Caco-2 (cell line): ENCODE data around the gene NTMT2. TPM values are rescaled to one million over a fixed set of nuclear protein-coding genes. Genes with fewer than 3 reads are reported as not detected.

Experiments used
- BruUV-seq: library from RNA; stranded (reverse); fragments of 400-500 nt; replicated peaks from 2 replicates; lab custom pipeline; 2021; lab: Mats Ljungman, UMichigan
- CTCF ChIA-PET: fragments of 300-600 bp; sonication (Branson Sonifier 250); formaldehyde crosslinking; loops from one replicate; lab custom pipeline; 2022; ENCODE audit warnings: antibody characterized with exemption; lab: Charles Lee
- POLR2A ChIA-PET: fragments of 300-600 bp; sonication (Branson Sonifier 250); formaldehyde crosslinking; loops from one replicate; lab custom pipeline; 2022; ENCODE audit warnings: antibody characterized with exemption; lab: Charles Lee
- DNase-seq, 2 experiments: peaks; one replicate each; pipeline versions ENCODE4 v3.0.0 to v3.0.0-alpha.2; 2020 to 2022
- H3K27me3 ChIP-seq: replicated peaks from 2 replicates; pipeline ENCODE4 v1.6.0; 2011; ENCODE audit warnings: low read length; ENCODE audit not compliant: control insufficient read depth, insufficient read depth
- H3K36me3 ChIP-seq: 2 replicates; pipeline ENCODE4 v1.5.1; 2011; ENCODE audit warnings: low read length; ENCODE audit not compliant: control insufficient read depth, insufficient read depth
- H3K4me1 ChIP-seq: fragments of 250-450 bp; sonication (Bioruptor Pico); 2 replicates; pipeline ENCODE4 v1.5.1; 2020; ENCODE audit warnings: mild to moderate bottlenecking
- H3K4me3 ChIP-seq: 2 replicates; pipeline ENCODE4 v1.5.1; 2011; ENCODE audit warnings: low read depth, mild to moderate bottlenecking, control low read depth, low read length
- H3K9me3 ChIP-seq: fragments of 250-450 bp; sonication (Bioruptor Pico); 2 replicates; pipeline ENCODE4 v1.5.1; 2020; ENCODE audit warnings: mild to moderate bottlenecking, moderate library complexity
- H3K27ac Mint-ChIP-seq: one replicate; pipeline ENCODE4 v1.8.0; 2022; ENCODE audit warnings: mixed read lengths; ENCODE audit not compliant: unreplicated experiment
- H3K27me3 Mint-ChIP-seq: one replicate; pipeline ENCODE4 v1.8.0; 2022; ENCODE audit warnings: mixed read lengths; ENCODE audit not compliant: insufficient read depth, unreplicated experiment
- H3K36me3 Mint-ChIP-seq: one replicate; pipeline ENCODE4 v1.8.0; 2022; ENCODE audit warnings: mild to moderate bottlenecking, mixed read lengths; ENCODE audit not compliant: insufficient read depth, unreplicated experiment
- H3K4me1 Mint-ChIP-seq: one replicate; pipeline ENCODE4 v1.8.0; 2022; ENCODE audit warnings: low read depth, mixed read lengths; ENCODE audit not compliant: unreplicated experiment
- H3K4me3 Mint-ChIP-seq: one replicate; pipeline ENCODE4 v1.8.0; 2022; ENCODE audit warnings: mild to moderate bottlenecking, moderate library complexity, mixed read lengths; ENCODE audit not compliant: unreplicated experiment
- H3K9me3 Mint-ChIP-seq: one replicate; pipeline ENCODE4 v1.8.0; 2022; ENCODE audit warnings: mixed read lengths; ENCODE audit not compliant: unreplicated experiment
- CTCF ChIP-seq, 2 experiments: fragments of 200-600 bp in 1 of 2; IDR thresholded peaks; 1 replicate in 1 of 2; 2 replicates in 1 of 2; pipeline versions ENCODE4 v1.5.1 to v1.8.0; 2011 to 2022; ENCODE audit warnings: antibody characterized with exemption in 1 of 2, control low read depth in 1 of 2, inconsistent platforms in 1 of 2, low read depth in 1 of 2, low read length in 1 of 2, mild to moderate bottlenecking in 1 of 2, moderate library complexity in 1 of 2; ENCODE audit not compliant: insufficient read depth in 1 of 2, severe bottlenecking in 1 of 2, unreplicated experiment in 1 of 2
- intact Hi-C: fragments of 100-400 bp; cut with micrococcal nuclease; formaldehyde crosslinking; loops from one replicate; pipeline ENCODE4 v1.10.0; 2022; ENCODE audit not compliant: unreplicated experiment
- total RNA-seq: library from RNA; stranded (reverse); gene quantifications from 2 replicates; pipeline ENCODE4 v1.2.3, GENCODE V29; 2022

Gene NTMT2
- total RNA-seq, 1 experiment from 2014 or later, result not detected

- Mint-ChIP-seq H3K4me3 (no peak overlapping the region), H3K27me3 (no peaks in the 10 kb centered on the region), H3K4me1 (peaks cover 19% of the 10 kb centered on the region), H3K9me3 (no peaks in the 10 kb centered on the region), H3K27ac (no peak overlapping the region), H3K36me3 (no peaks in the 10 kb centered on the region)
- TF ChIP-seq CTCF (IDR thresholded peaks at IDR 0.05; ENCODE audit: insufficient read depth in 1 of 2, low read depth in 1 of 2, low read length in 1 of 2, severe bottlenecking in 1 of 2, unreplicated experiment in 1 of 2), result no peak
- no peaks in the 10 kb centered on the region for H3K27me3 ChIP-seq
- H3K36me3 ChIP-seq, result no peaks in the 10 kb centered on the region
- no peak overlapping the region for H3K4me3 ChIP-seq
- intact Hi-C loops, result no loop called here
- no peak for DNase-seq
- peaks cover 21% of the 10 kb centered on the region for H3K4me1 ChIP-seq
- POLR2A ChIA-PET, result no interaction called here
- BruUV-seq, result no TSS peak
- H3K9me3 ChIP-seq, result no peaks in the 10 kb centered on the region
- CTCF ChIA-PET, result no interaction called here
Measured at GRCh38 chr1:170150016-170150415, 4.3 kb downstream of the NTMT2 start.

GRCh38 chr1:170150921-170151320, 5.2 kb downstream of the NTMT2 start:
- H3K4me3 ChIP-seq, result no peak overlapping the region
- no peaks in the 10 kb centered on the region for H3K27me3 ChIP-seq
- Mint-ChIP-seq H3K27ac (no peak overlapping the region), H3K9me3 (no peaks in the 10 kb centered on the region), H3K4me3 (no peak overlapping the region), H3K27me3 (peaks cover 2% of the 10 kb centered on the region), H3K4me1 (peaks cover 10% of the 10 kb centered on the region), H3K36me3 (no peaks in the 10 kb centered on the region)
- intact Hi-C loops, result no loop called here
- peaks cover 14% of the 10 kb centered on the region for H3K4me1 ChIP-seq
- H3K36me3 ChIP-seq, result no peaks in the 10 kb centered on the region
- no peaks in the 10 kb centered on the region for H3K9me3 ChIP-seq
- POLR2A ChIA-PET, result no interaction called here
- CTCF ChIA-PET, result no interaction called here
- BruUV-seq, result no TSS peak
- DNase-seq, result no peak
- no peak for TF ChIP-seq CTCF (IDR thresholded peaks at IDR 0.05; ENCODE audit: insufficient read depth in 1 of 2, low read depth in 1 of 2, low read length in 1 of 2, severe bottlenecking in 1 of 2, unreplicated experiment in 1 of 2)

GRCh38 chr1:170153417-170153816, 7.7 kb downstream of the NTMT2 start:
- peaks cover 2% of the 10 kb centered on the region for H3K27me3 Mint-ChIP-seq
- no peak for DNase-seq
- Histone ChIP-seq H3K36me3 (no peaks in the 10 kb centered on the region), H3K9me3 (no peaks in the 10 kb centered on the region), H3K4me1 (no peaks in the 10 kb centered on the region), H3K4me3 (no peak overlapping the region), H3K27me3 (no peaks in the 10 kb centered on the region)
- no peak for TF ChIP-seq CTCF (IDR thresholded peaks at IDR 0.05; ENCODE audit: insufficient read depth in 1 of 2, low read depth in 1 of 2, low read length in 1 of 2, severe bottlenecking in 1 of 2, unreplicated experiment in 1 of 2)
- intact Hi-C loops, result no loop called here
- H3K27ac Mint-ChIP-seq, result no peak overlapping the region
- no peaks in the 10 kb centered on the region for H3K36me3 Mint-ChIP-seq
- no TSS peak for BruUV-seq
- no peaks in the 10 kb centered on the region for H3K4me1 Mint-ChIP-seq
- ChIA-PET CTCF (interaction anchor here (0.6 kb wide), 1 partner anchor 1160 kb away, joined by 3 read pairs; no protein-coding TSS in a partner anchor), POLR2A (no interaction called here)
- H3K4me3 Mint-ChIP-seq, result no peak overlapping the region
- H3K9me3 Mint-ChIP-seq, result no peaks in the 10 kb centered on the region
